Peyer's patch (tissue), 4 donors: ENCODE measurements around the gene ZBTB16. TPM values are rescaled to one million over a fixed set of nuclear protein-coding genes. Genes with fewer than 3 reads are reported as not detected.

Experiments used
- DNase-seq, 3 donors: peaks; one replicate each; pipeline ENCODE4 v3.0.0-alpha.2; 2017 to 2019
- H3K27ac ChIP-seq, 4 donors: fragments of 200-600 bp; sonication (generic); one replicate each; pipeline ENCODE4 v1.5.1; 2016 to 2019
- H3K27me3 ChIP-seq, 2 donors: fragments of 200-600 bp; sonication (generic); one replicate each; pipeline ENCODE4 v1.5.1; 2019
- H3K36me3 ChIP-seq, 3 donors: fragments of 200-600 bp; sonication (generic); one replicate each; pipeline ENCODE4 v1.5.1; 2016 to 2019
- H3K4me1 ChIP-seq, 4 donors: fragments of 200-600 bp; sonication (generic); one replicate each; pipeline ENCODE4 v1.5.1; 2016 to 2019
- H3K4me3 ChIP-seq, 4 donors: fragments of 200-600 bp; sonication (generic); 1 replicate in 3 of 4; 2 replicates in 1 of 4; pipeline ENCODE4 v1.5.1; 2016 to 2019; ENCODE audit warnings: mild to moderate bottlenecking in 1 of 4
- H3K9me3 ChIP-seq, 4 donors: fragments of 200-600 bp; sonication (generic); one replicate each; pipeline ENCODE4 v1.5.1; 2016 to 2019; ENCODE audit warnings: mild to moderate bottlenecking in 1 of 4
- POLR2A ChIP-seq, 2 donors: fragments of 450-650 bp; IDR thresholded peaks; one replicate each; pipeline ENCODE4 v1.5.1; 2017; ENCODE audit warnings: antibody characterized with exemption in 2 of 2, mild to moderate bottlenecking in 2 of 2, moderate library complexity in 2 of 2
- total RNA-seq, 4 donors: library from RNA; depleted of rRNA; stranded (reverse); fragments of >200 nt; gene quantifications; one replicate each; pipeline ENCODE4 v1.1.0, GENCODE V29; 2016
- TF ChIP-seq, protein P1 (sequence below), 6 experiments: fragments of 450-650 bp in 4 of 6; fragments of 200-600 bp in 2 of 6; sonication (generic) in 1 of 6; IDR thresholded peaks; one replicate each; pipeline ENCODE4 v1.5.1; 2017 to 2019; ENCODE audit warnings: antibody characterized with exemption in 6 of 6, mild to moderate bottlenecking in 3 of 6, moderate library complexity in 1 of 6

ZBTB16 gene
- total RNA-seq, 4 donors from 2014 or later: 84.8 to 257 (median 155) TPM

DNA sequence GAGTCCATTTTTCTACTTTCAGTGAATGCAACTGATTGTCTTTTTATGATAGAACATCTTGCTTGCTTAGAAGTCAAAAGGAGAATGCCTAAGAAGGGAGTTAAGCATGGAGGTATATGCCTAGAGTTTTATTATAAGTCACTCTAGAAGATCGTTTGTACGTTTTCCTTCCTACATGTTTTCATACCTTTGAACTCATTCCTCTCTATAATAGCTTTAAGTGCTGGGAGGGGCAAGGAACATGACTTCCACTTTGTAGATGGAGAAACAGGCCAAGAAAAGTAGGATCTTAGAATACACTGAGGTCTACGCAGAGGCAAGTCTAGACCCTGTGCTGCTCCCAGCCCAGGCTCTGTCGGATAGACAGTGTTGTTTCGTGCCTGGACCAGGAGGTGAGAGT, 114.3 kb downstream of the ZBTB16 start:
- Histone ChIP-seq H3K4me3 (no peak overlapping the region), H3K9me3 (no peaks in the 10 kb centered on the region), H3K27me3 (no peaks in the 10 kb centered on the region), H3K36me3 (no peaks in the 10 kb centered on the region), H3K4me1 (peaks cover 21 to 98% (median 52%) of the 10 kb centered on the region in 4 donors), H3K27ac (peak overlapping the region in 3 of 4 donors; percentile 59 to 97 (median 94))
- peak in 1 of 3 donors; percentile 43 for DNase-seq
- TF ChIP-seq, protein P1, sequence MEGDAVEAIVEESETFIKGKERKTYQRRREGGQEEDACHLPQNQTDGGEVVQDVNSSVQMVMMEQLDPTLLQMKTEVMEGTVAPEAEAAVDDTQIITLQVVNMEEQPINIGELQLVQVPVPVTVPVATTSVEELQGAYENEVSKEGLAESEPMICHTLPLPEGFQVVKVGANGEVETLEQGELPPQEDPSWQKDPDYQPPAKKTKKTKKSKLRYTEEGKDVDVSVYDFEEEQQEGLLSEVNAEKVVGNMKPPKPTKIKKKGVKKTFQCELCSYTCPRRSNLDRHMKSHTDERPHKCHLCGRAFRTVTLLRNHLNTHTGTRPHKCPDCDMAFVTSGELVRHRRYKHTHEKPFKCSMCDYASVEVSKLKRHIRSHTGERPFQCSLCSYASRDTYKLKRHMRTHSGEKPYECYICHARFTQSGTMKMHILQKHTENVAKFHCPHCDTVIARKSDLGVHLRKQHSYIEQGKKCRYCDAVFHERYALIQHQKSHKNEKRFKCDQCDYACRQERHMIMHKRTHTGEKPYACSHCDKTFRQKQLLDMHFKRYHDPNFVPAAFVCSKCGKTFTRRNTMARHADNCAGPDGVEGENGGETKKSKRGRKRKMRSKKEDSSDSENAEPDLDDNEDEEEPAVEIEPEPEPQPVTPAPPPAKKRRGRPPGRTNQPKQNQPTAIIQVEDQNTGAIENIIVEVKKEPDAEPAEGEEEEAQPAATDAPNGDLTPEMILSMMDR (IDR thresholded peaks at IDR 0.05): no peak
- TF ChIP-seq POLR2A (IDR thresholded peaks at IDR 0.05): peak in 1 of 2 donors; percentile 28

DNA sequence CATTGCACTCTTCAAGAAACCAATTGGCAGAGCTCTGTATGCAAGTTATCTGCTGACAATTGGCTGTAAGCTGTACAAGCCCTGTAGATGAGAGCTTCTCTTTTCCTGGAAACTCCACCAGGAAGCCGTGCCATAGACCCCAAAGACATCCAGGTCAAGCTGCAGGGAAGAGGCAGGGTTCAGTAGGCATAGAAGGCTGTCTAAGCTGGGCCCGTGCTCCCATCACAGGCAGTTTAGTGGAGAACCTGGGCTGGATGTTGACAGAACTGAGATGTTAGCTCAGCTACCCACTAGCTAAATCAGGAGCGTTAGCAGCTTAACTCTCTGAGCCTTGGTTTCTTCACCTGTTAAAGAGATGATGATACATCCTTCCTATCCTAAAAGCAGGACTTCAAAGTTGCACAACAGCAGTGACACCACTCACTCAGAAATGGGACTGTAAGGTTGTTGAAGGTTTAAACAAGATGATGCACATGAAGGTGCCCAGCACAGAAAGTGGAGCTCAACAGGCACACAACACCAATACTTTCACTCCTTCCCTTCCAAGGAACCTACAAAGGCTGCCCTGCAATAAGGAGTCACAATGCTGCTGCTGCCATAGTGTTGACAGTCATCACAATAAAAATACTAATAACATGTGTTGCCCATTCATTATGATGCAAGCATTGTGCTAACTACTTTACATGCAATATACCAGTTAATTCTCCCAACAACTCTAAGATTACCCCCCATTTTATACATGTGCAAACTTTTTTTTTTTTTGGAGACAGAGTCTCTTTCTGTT, 115.4 kb downstream of the ZBTB16 start:
- Histone ChIP-seq H3K9me3 (no peaks in the 10 kb centered on the region), H3K27me3 (no peaks in the 10 kb centered on the region), H3K4me3 (no peak overlapping the region), H3K36me3 (no peaks in the 10 kb centered on the region), H3K27ac (peak overlapping the region in 3 of 4 donors; percentile 59 to 97 (median 94)), H3K4me1 (peaks cover 15 to 94% (median 47%) of the 10 kb centered on the region in 4 donors)
- no peak for DNase-seq
- TF ChIP-seq POLR2A (IDR thresholded peaks at IDR 0.05): no peak
- TF ChIP-seq, protein P1 (IDR thresholded peaks at IDR 0.05): no peak

DNA sequence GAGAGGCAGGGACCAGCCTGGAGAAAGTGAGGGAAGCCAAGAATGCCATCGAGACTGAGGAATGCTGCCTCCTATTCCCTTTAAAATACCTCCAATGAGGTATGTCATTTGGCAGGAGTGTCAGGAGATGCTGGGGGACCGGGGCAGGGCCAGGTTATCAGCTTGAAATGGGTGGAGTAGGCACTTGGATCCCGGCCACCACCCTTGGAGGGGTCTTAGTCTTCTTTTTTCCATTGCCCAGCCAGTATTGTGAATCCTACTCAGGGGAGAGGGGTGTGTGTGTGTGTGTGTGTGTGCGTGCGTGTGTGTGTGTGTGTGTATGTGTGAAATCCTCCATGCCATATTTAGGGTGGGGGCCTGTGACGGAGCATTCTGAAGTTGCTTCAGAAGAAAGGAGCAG, 116.2 kb downstream of the ZBTB16 start:
- TF ChIP-seq POLR2A (IDR thresholded peaks at IDR 0.05): no peak
- TF ChIP-seq, protein P1 (IDR thresholded peaks at IDR 0.05): no peak
- H3K36me3 ChIP-seq: no peaks in the 10 kb centered on the region
- peak overlapping the region in 3 of 4 donors; percentile 89 to 94 (median 92) for H3K27ac ChIP-seq
- peak in 1 of 3 donors; percentile 44 for DNase-seq
- no peaks in the 10 kb centered on the region for H3K27me3 ChIP-seq
- H3K4me3 ChIP-seq: no peak overlapping the region
- H3K4me1 ChIP-seq: peaks cover 15 to 94% (median 53%) of the 10 kb centered on the region in 4 donors
- H3K9me3 ChIP-seq: no peaks in the 10 kb centered on the region

DNA sequence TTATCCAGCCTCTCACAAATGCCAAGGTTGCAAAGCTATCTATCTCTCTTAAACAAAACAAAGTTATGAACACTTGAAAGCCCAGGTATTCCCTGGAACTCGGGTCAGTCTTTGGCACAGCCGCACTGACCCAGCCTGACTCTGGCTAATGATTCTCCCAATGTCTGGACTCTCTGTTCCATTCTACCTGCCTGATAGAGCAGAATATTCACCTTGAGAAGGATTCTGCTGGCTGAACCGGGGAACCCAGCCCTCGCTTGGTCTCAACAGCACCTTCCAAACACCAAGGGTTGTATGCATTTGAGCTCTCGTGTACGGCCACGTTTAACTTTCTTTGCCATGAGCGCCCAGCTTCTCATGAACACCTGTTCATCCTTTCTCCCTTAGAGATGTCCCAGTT, 116.8 kb downstream of the ZBTB16 start:
- no peaks in the 10 kb centered on the region for H3K27me3 ChIP-seq
- H3K4me3 ChIP-seq: no peak overlapping the region
- no peaks in the 10 kb centered on the region for H3K36me3 ChIP-seq
- peaks cover 15 to 94% (median 50%) of the 10 kb centered on the region in 4 donors for H3K4me1 ChIP-seq
- H3K27ac ChIP-seq: peak overlapping the region in 3 of 4 donors; percentile 89 to 94 (median 92)
- H3K9me3 ChIP-seq: no peaks in the 10 kb centered on the region
- TF ChIP-seq, protein P1 (IDR thresholded peaks at IDR 0.05): no peak
- TF ChIP-seq POLR2A (IDR thresholded peaks at IDR 0.05): peak in 1 of 2 donors; percentile 46
- DNase-seq: peak in 2 of 3 donors; percentile 63 to 64

DNA sequence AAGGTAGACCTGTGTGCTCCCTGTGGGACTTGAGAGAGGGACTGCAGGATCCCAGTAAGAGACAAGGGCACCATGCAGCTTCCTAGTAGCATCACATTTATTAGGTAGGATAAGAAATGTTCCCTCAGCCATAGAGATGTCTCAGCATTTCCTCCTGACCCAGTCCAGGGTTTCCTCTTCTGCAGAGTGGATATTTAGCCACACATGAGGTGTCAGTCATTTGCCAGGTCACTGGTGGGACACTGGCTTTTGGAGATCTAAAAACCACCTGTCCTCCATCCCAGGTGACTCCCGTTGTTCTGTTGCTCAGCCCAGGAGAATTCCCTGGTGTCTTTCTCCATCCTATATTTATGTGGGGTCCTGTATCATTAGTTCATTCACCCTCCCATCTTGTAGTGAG, 119.1 kb downstream of the ZBTB16 start:
- H3K27ac ChIP-seq: peak overlapping the region; percentile 81 to 94 (median 90)
- no peaks in the 10 kb centered on the region for H3K27me3 ChIP-seq
- DNase-seq: peak in 1 of 3 donors; percentile 45
- H3K4me3 ChIP-seq: no peak overlapping the region
- H3K9me3 ChIP-seq: no peaks in the 10 kb centered on the region
- H3K36me3 ChIP-seq: no peaks in the 10 kb centered on the region
- H3K4me1 ChIP-seq: peaks cover 17 to 85% (median 39%) of the 10 kb centered on the region in 4 donors
- no peak for TF ChIP-seq POLR2A (IDR thresholded peaks at IDR 0.05)
- TF ChIP-seq, protein P1 (IDR thresholded peaks at IDR 0.05): no peak
